Measurements from ENCODE around the gene PHC1.
"Not testable (repeated sequence)": the region's sequence is repeated elsewhere in the genome, so short reads cannot be mapped to it uniquely, and the experiment has no call there.

Gene PHC1

GRCh38 chr12:8914033-8914715 lies at the start of gene PHC1:
PHC1 (plus strand) TSS chr12:8914509; CDS start chr12:8917678, 3,169 bp downstream.
- peak; percentile 52 for DNase-seq (ENCODE audit: low read depth)

- DNase-seq (ENCODE audit: low read depth): no peak
Measured at GRCh38 chr12:8866429-8866828, 47.9 kb upstream of the PHC1 start.

- no peak for DNase-seq (ENCODE audit: low read depth)
Measured at GRCh38 chr12:8867009-8867408, 47.3 kb upstream of the PHC1 start.

GRCh38 chr12:8867786-8868185 lies 46.5 kb upstream of the PHC1 start:
- no peak for DNase-seq (ENCODE audit: low read depth)

GRCh38 chr12:8870586-8870985 lies 43.7 kb upstream of the PHC1 start:
- DNase-seq (ENCODE audit: low read depth): no peak

GRCh38 chr12:8871068-8871467 lies 43.2 kb upstream of the PHC1 start:
- DNase-seq (ENCODE audit: low read depth): no peak

- no peak for DNase-seq (ENCODE audit: low read depth)
Measured at GRCh38 chr12:8876887-8877286, 37.4 kb upstream of the PHC1 start.

GRCh38 chr12:8886502-8887284 lies 27.6 kb upstream of the PHC1 start:
- DNase-seq (ENCODE audit: low read depth): no peak

- no peak for DNase-seq (ENCODE audit: low read depth)
Measured at GRCh38 chr12:8887285-8887715, 27.0 kb upstream of the PHC1 start.

- DNase-seq (ENCODE audit: low read depth): no peak
Measured at GRCh38 chr12:8890313-8891085, 23.8 kb upstream of the PHC1 start.

- no peak for DNase-seq (ENCODE audit: low read depth)
Measured at GRCh38 chr12:8891976-8892375, 22.3 kb upstream of the PHC1 start.

- no peak for DNase-seq (ENCODE audit: low read depth)
Measured at GRCh38 chr12:8894378-8894777, 19.9 kb upstream of the PHC1 start.

GRCh38 chr12:8894986-8895385 lies 19.3 kb upstream of the PHC1 start:
- no peak for DNase-seq (ENCODE audit: low read depth)

GRCh38 chr12:8897081-8897480 lies 17.2 kb upstream of the PHC1 start:
- DNase-seq (ENCODE audit: low read depth): no peak

GRCh38 chr12:8899830-8900229 lies 14.5 kb upstream of the PHC1 start:
- no peak for DNase-seq (ENCODE audit: low read depth)

- not testable (repeated sequence) for DNase-seq (ENCODE audit: low read depth)
Measured at GRCh38 chr12:8902703-8903102, 11.6 kb upstream of the PHC1 start.

- no peak for DNase-seq (ENCODE audit: low read depth)
Measured at GRCh38 chr12:8903646-8904045, 10.7 kb upstream of the PHC1 start.

- no peak for DNase-seq (ENCODE audit: low read depth)
Measured at GRCh38 chr12:8904665-8905064, 9.6 kb upstream of the PHC1 start.

GRCh38 chr12:8905546-8905945 lies 8.8 kb upstream of the PHC1 start:
- DNase-seq (ENCODE audit: low read depth): no peak

GRCh38 chr12:8906266-8907180 lies 7.8 kb upstream of the PHC1 start:
- DNase-seq (ENCODE audit: low read depth): no peak

GRCh38 chr12:8907513-8907912 lies 6.8 kb upstream of the PHC1 start:
- DNase-seq (ENCODE audit: low read depth): no peak

- DNase-seq (ENCODE audit: low read depth): no peak
Measured at GRCh38 chr12:8909752-8910151, 4.6 kb upstream of the PHC1 start.
